D721Med (cell line): Measurements from ENCODE around the gene EDARADD.

ENCODE experiments used
- DNase-seq: peaks from one replicate; pipeline ENCODE4 v3.0.0; 2011; ENCODE audit warnings: low spot score; ENCODE audit not compliant: insufficient read length
- FAIRE-seq: peaks from 2 replicates; lab custom pipeline; 2011; peaks lifted over from hg19 to GRCh38; lab: Jason Lieb, UNC
- TF ChIP-seq, protein P1 (sequence below): IDR thresholded peaks from 2 replicates; pipeline ENCODE4 v1.5.1; 2012; ENCODE audit warnings: mild to moderate bottlenecking, control low read depth; ENCODE audit not compliant: insufficient read depth; ENCODE audit errors: missing control alignments

EDARADD gene

DNA sequence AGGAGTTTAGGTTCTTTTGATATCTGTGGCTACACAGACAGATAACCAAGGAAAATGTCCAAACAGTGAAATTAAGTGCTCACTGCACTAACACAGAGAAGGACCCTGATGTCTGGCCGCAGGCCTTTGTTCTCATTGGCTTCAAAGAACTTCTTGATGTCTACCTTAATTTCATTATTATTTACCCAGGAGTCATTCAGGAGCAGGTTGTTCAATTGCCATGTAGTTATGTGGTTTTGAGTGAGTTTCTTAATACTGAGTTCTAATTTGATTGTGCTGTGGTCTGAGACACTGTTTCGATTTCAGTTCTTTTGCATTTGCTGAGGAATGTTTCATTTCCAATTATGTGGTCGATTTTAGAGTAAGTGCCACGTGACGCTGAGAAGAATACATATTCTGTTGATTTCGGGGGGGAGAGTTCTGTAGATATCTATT, 114.5 kb downstream of the EDARADD start:
- TF ChIP-seq, protein P1, sequence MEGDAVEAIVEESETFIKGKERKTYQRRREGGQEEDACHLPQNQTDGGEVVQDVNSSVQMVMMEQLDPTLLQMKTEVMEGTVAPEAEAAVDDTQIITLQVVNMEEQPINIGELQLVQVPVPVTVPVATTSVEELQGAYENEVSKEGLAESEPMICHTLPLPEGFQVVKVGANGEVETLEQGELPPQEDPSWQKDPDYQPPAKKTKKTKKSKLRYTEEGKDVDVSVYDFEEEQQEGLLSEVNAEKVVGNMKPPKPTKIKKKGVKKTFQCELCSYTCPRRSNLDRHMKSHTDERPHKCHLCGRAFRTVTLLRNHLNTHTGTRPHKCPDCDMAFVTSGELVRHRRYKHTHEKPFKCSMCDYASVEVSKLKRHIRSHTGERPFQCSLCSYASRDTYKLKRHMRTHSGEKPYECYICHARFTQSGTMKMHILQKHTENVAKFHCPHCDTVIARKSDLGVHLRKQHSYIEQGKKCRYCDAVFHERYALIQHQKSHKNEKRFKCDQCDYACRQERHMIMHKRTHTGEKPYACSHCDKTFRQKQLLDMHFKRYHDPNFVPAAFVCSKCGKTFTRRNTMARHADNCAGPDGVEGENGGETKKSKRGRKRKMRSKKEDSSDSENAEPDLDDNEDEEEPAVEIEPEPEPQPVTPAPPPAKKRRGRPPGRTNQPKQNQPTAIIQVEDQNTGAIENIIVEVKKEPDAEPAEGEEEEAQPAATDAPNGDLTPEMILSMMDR, result no peak
- FAIRE-seq (no peak), DNase-seq (no peak)

DNA sequence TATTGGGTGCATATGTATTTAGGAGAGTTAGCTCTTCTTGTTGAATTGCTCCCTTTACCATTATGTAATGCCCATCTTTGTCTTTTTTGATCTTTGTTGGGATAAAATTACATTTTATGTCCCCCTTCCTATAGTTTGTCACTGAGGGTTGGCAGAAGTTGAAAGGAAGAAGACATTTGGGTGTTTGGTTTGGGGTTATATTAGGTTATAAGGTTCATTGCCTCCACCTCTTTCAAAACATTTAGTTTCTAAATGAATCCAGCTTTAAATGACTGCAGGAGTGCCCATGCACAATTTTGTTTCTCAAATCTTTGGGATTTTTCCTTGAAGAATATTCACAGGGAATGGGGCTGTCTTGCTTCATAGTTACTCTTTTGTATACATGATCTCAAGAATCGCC, 115.1 kb downstream of the EDARADD start:
- TF ChIP-seq, protein P1, result no peak
- FAIRE-seq, result no peak
- no peak for DNase-seq

DNA sequence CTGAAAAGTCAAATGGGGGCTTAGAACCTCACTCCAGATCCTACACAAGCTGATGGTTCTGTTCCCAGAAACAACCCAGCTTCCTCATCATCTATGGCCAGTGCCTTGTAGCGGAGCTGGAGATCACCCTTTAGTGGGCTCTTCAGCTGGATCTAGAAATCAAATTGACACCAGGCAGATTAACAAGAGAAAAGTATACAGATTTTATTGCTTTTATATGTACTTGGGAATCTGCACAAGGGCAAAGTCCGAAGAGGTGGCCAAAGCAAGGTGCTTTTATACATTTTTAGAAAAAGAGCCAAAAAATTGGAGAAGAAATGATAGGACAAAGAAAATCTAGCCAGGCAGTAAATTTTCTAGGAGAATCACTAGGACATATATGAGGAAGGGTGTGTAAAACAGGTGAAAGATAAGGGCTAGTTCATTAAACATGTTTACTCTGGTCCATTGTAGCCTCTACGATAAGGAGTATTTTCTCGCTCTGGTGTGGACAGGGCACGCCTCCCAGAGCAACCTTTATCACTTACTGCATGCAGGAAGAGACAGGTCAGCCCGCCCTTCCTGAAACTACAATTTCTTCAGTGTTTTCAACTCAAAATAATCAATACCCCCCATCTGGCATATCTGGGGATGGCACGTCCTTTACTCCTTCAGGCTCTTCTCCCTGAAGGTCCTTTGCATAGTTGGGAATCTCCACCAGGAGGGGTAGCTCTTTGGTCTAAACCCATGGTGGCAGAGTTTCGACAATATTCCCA, 115.7 kb downstream of the EDARADD start:
- FAIRE-seq (no peak), DNase-seq (no peak)
- TF ChIP-seq, protein P1, result no peak

DNA sequence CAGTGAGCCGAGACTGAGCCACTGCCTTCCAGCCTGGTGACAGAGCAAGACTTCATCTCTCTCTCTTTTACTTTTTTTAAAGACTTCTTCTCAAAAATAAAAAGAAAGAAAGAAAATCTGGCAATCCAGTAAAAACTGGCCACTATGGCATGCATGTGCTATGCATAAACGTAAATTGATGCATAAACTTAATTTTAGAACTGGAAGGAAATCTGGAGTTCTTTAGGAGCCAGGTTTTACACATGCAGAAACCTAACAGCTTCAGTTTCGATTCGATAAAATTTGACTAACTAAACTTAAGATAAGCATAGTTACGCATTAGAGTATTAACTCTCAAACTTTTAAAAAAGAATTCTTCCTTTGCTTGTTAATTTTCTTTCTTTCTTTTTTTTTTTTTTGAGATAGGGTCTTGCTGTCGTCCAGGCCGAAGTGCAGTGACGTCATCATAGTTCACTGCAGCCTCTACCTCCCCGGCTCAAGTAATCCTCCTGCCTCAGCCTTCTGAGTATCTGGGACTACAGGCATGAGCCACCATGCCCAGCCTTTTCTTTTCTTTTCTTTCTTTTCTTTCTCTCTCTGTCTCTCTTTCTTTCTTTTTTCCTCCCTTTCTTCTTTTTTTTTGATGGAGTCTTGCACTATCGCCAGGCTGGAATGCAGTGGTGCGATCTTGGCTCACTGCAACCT, 117.8 kb downstream of the EDARADD start:
- FAIRE-seq, result no peak
- TF ChIP-seq, protein P1, result no peak
- no peak for DNase-seq

DNA sequence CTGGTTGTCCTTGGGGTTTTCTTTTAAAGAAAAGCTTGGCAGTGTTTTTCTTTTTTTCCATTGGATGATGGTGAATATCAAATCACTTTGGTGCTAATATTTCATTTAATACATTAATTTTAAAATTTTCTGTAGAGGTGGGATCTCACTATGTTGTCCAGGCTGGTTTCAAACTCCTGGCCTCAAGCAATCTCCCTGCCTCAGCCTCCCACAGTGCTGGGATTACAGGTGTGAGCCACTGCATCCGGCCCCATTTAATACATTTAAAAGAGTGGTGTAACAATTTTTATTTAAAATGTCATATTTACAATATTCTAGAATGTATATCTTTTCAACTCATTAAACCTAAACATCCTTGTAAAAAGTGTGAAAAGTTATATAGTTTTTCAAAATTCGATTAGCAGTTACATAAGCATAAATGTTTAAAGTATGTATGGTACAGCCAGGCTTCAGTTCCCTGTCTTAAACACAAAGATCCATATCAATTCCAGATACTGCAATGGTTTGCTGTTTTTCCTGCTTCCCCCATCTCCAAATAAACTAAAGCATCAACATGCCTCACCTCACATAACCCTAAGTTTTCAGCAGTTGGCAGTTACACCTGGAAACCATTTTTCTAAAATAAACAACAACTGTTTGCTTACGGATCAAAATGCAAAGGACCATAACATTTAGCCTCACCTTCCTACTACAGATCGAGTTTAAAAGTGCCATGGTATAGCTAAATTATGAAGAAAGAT, 120.8 kb downstream of the EDARADD start:
- DNase-seq, result no peak
- TF ChIP-seq, protein P1, result no peak
- no peak for FAIRE-seq

DNA sequence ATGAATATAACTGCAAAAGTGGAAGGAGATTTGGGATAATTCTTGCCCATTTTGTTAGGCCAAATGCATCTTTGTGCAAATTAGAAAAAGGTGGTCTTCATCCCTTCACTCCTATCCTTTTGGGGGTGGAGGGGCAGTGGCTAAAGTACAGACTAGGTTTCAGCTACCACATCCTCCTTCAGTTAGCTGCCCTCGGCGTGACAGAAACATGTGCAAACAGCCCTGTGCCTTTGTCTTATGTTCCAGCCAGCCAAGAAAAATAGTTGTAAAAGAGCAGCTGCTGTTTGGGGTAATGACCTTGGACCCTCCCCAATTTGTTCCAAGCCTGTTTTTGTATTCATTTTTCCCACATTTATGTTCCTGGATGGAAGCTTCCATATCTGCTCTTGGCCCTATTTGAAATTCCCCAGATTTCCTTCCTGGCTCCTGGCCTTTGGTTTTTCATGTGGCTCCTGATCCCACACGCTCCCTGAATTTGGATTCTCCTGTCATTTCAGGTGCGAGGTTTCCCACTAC, 121.4 kb downstream of the EDARADD start:
- FAIRE-seq, result no peak
- DNase-seq, result no peak
- TF ChIP-seq, protein P1, result no peak
